GM04503 (cell line): Measurements from ENCODE around the gene HS3ST5.
"Not testable (repeated sequence)": the region's sequence is repeated elsewhere in the genome, so short reads cannot be mapped to it uniquely, and the experiment has no call there.

Experiments used
- DNase-seq: peaks from one replicate; pipeline ENCODE4 v3.0.0-alpha.2; 2012; ENCODE audit warnings: low read depth

Gene HS3ST5

DNA sequence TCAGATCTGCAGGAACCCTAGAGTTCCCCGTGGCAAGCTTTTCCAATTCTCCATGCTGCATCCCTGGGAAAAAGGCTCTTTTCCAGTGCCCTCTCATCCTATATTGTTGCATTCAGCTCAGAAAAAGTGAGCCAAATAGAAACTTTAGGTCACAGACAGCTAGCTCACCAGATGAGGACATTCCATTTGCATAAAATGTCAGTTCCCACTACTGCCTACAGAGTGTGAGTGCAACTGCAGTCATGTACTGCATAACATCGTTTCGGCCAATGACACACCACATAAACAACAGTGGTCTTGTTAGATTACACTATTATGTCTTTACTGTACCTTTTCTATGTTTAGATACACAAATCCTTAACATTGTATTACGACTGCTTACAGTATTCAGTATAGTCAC, 8.6 kb downstream of the HS3ST5 start:
- DNase-seq: no peak

DNA sequence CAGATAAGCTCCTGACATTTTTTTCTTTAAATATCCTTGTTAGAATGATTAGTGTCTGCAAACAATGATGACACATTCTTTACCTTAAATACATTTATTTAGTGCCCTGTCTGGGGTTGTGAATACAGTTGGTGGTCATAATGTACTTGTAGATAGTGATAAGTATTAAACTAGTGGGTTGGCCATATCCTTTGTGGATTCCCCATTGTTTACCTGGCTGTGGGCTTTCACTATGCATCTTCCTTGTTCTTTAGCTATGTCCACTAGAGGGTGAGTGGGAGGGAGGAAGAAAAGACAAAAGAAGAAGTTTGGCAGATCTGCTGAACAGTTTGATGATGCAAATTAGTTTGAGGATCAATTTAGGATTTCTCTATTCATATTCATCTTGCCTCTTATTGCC, 15.7 kb downstream of the HS3ST5 start:
- no peak for DNase-seq

DNA sequence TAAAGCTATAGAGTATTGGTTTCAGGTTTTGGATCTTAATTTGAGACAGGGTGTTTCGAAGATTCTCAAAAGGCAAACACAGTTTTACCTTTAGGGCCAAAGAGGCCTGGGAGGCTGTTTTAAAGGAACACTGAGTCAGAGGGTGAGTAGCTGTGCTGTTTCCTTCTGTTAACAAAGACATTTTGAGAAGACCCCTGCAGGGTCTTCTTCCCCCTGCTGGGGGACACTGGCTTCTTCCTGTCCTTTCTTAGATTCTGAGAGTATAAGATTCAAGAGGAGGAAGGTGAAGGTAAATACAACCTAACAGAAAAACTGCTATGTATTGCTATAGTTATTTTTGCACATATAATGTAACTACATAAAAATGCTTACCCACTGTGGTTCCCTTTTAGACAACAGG, 19.0 kb downstream of the HS3ST5 start:
- DNase-seq: no peak

DNA sequence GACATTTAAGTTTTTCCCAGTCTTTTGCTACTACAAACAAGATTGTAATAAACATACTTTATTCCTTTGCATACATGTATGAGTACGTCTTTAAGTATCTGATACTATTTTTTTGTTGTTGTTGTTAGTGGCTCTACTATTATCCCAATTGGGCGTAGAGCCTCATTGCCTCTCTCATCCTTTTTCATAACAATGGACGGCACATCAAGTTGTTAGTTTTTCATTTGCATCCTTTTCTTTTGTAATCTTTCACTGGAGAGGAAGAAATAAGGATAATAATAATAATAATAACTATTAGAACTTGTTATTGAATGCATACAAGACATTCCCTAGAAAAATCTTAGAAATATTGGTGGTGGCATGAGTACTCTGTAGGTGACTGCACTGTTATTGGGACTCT, 23.1 kb downstream of the HS3ST5 start:
- no peak for DNase-seq

DNA sequence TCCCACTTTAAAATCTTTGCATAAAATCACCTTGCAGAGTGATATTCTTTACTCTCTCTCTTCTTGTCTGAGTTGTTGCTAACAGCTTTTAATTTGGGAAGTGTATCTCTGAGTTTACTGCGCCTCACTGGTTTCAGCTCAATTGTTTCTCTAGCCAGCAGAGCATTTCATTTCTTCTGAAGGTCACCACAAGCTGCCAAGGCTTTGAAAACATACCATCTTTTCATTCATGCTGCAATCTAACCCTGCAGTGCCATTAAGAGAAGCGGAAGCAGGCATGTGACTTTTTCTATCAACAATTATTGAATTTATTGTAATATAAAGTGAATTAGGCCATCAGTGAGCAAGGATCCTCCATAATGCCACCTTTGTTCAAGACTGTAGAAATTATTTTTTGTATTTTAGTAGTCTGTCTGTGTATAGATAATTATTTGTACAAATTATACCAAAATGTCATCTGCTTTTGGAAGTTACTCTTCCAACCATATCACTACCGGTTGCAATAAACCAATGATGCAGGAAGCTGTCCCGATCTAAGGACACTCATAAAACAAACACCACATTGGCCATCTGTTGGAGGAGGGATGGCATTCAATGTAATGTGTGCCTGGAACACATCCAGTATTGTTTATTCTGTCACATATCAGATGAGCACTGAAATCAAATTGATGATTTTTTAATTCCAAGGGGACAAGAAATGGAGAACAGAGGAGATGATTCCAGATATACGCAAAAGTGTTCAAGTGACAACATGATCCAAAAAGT, 26.8 kb downstream of the HS3ST5 start:
- DNase-seq: no peak

DNA sequence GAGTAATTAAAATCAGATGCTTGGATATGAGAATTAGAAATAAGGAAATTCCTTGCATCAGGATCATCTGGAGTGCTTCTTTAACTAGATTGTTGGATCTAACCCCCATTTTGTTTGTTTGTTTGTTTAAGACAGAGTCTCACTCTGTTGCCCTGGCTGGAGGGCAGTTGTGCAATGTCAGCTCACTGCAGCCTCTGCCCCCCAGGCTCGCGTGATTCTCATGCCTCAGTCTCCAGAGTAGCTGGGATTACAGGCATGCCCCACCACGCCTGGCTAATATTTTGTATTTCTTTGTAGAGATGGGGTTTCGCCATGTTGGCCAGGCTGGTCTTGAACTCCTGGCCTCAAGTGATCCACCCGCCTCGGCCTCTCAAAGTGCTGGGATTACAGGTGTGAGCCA, 29.0 kb downstream of the HS3ST5 start:
- DNase-seq: not testable (repeated sequence)

DNA sequence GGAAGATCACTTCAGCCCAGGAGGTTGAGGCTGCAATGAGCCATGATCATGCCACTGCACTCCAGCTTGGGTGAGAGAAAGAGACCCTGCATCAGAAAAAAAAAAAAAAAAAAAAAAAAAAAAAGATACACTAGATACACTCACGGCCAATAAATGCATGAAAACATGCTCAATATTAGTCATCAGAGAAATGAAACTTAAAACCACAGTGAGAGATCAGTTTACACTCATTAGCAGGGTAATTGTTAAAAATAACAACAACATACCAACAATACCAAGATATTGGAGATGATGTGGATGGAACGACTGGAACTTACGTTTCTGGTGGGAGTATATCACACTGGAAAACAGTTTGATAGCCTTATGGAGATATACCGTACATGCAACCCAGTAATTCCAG, 29.9 kb downstream of the HS3ST5 start:
- DNase-seq: no peak

DNA sequence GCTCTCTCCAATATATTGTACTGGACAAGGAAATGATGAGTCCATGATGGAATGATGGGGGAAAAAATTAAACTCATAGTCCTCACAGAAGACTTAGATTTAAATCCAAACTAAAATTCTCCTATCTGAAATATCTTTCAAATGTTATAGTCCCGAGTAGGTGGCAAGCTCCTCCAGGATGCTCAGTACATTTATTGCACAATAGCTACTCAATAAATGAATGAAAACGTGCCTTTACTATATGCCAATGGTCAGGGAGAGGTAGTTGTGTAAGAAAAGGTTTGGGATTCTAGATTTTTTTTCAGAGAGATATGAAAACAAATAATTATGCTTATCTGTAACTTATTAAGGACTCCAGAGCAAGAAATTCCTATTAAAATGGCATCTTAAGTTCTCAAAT, 32.8 kb downstream of the HS3ST5 start:
- DNase-seq: no peak

DNA sequence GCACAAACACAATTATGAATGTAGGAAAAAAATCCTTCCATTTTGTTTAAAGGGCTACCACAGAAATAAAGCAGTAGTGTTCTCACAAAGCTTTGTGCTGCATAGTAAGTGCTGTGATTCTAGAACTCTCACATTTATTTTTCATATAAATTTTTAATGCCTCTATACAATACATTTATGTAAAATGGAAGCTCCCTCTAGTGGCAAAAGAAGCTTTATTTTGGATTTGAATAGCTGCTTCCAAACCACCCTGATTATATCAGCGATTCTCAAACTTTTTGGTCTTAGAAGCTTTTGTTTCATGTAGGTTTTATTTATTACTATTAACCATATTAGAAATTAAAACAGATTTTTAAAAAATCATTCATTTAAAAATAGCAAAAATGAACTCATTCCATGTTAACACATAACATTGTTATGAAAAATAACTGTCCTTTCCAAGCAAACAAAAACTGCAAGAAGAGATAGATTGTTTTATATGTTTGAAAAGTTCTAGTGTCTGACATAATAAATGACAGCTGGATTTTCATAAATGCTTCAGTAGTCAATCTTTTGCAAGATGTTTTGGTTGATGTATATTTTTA, 38.4 kb downstream of the HS3ST5 start:
- DNase-seq: no peak

DNA sequence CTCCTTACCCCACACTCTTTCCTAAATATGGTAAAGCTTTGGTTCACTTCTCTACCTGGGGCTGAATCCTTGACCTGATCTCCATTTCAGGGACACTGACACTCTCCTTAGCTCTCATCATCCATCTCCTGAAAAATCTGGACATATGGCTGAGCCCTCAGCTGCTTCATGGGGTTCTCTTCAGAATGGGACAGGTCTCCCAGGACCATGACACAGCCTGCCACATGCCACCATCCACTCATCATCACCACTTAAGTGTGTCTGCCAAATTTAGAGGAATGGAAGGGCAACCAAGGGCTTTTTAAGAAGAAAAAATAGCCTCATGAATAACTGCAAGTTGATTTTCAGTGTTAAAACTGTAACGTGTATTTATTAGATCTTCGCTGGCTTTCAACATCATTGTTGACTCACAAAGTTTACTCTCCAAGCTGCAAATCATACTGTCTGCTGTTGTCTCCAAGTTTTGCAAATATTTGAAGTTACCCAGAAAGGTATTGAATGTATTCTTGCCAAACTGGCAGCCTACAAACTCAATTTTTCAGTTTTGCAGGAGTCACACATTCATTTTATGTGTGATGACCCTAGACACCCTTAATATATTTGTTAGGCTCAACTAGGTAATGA, 41.1 kb downstream of the HS3ST5 start:
- no peak for DNase-seq

DNA sequence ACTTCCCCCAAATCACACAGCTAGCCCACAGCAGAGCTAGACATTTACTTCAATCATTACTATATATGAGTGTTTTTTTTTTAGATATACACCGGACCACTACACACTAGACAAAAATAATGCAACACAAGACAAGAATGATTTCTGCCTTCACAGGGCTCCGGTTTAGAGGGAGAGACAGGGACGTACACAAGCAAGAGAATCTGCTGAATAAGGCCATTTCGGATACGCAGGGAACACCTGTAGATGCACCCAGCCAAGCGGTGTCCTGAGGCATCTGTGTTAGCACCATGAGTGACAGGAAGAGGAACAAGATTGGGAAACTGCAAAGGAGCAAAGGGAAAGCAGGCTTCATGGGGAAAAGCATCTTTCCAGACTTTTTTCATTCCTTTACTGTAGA, 45.7 kb downstream of the HS3ST5 start:
- DNase-seq: no peak

DNA sequence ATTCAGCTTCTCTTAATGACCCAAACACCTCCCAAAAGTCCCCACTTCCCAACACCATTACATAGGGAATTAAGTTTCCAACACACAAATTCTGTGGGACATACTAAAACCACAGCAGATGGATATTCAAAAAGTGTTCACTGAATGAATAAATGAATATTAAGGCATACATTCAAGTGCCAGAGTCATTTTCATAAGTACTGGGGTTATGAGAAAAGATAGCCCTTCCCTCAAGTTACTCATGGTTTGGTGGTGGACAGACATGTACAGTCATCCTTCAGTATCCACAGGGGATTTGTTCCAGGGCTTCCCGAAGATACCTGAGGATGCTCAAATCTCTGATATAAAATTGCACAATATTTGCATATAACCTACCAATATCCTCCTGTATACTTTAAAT, 50.4 kb downstream of the HS3ST5 start:
- no peak for DNase-seq

DNA sequence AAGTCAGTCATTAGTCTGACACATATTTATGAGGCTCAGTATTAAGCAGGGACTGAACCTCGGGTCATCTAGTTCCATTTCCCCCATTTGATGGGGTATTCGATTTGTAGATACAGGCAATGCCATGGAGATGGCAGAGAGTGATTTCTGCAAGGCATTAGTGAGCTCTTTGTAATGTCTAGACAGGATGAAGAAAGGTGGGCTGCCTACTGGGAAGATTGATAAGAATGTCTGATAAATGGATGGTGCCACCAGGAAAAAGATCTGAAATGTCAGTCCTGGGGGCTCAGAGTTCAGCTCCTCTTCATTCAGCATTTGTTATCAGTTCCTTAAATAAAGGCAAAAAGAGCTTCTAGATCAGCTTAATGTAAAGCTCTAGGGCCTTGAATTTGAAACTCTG, 51.4 kb downstream of the HS3ST5 start:
- no peak for DNase-seq

DNA sequence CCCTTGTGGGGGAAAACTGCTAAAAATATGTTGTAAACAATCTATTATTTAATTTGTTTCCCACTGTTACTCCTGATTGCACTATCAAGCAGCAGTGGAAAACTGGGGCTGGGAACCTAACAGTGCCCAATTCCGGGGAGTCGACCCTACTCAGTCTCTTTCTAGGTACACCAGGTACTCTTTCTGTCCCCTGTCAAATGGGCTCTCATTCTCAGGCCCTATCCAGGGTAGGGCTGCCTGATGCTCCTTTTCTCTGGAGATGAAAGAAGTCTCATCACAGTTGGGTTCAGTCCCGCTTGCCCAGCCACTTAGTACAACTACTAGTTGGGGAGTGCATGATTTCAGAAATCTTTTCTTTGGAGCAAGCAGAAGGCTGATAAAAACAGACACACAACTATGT, 52.0 kb downstream of the HS3ST5 start:
- DNase-seq: no peak

DNA sequence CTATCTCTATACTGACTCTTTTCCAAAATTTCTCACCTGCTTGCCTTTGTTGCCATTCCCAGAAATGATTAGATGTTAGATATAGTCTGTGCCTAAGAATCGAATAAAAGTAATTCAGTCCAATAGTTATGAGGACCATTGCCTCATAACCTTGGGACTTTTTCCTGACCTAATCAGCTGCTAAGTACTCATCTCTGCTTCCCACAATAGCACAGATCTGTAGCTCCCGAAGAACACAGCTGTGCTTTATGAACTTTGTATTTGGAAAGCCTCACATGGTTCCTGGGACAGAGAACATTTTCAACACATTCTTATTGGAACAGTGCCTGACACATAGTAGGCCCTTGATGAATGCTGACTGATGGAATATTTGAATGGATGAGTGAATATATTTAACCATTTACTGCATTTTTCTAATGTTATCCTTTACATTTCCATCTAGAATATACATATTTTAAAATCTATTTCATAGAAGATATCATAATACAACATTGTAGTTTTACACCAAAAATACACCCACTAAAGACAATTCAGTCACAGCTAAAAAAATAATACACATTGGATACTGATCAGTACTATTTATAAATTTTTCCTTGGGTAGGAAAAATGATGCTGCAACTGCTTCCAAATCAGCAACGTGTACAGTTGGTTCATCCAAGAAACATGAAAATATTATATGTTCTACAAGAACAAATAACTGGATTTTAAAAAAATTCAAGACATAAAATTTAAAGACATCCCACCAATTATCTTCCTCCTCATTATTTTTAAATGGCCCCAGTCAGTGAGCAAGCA, 53.9 kb downstream of the HS3ST5 start:
- DNase-seq: no peak

DNA sequence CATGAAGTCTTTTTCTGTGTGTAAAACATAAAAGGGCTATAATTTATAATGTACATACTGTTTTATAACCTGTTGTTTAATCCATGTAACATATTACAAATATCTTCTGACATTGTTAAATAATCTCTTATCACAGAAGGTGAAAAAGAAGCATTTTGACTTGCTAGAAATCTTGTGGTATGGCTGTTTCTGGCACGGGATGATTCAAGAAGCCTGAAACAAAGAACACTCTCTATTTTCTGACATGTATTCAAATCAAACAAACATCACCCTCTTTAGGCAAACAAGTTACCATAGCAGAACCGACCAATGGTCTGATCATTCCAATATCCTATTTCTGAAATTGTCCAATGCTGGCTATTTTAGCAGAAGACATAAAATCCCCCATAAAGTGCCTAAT, 55.4 kb downstream of the HS3ST5 start:
- DNase-seq: no peak

DNA sequence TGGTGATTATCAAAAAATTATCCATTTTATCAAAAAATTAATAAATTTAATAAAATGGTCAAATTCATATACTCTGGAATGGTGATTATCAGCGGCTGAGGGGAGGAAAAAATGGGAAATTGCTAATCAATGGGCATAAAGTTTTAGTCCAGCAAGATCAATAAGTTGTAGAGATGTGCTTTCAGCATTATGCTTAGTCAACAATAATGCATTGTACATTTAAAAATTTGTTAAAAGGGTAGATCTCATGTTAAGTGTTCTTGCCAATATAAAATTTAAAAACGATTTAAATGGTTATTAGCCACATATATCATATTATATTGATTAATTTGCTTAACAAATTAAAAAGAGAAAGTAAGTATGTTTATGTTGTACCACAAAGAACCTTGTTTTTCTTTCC, 56.6 kb downstream of the HS3ST5 start:
- no peak for DNase-seq

DNA sequence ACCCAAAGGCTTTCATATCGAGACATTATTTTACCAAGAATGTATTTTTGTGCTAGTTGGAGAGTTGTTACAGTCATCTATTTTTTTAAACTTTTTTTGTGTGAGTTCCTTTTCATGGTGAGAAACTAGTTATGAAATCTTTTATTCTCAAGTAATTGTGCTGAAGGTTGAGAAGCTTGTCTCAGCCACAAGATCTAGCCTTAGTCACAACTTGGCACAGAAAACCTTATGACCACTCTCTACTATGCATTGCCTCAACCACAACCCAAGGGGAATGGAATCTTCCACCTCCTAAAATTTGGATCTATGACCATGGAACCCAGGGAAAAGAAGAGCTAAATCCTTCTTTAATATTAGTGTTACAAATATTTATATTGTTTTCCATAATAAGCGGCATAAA, 58.5 kb downstream of the HS3ST5 start:
- no peak for DNase-seq

DNA sequence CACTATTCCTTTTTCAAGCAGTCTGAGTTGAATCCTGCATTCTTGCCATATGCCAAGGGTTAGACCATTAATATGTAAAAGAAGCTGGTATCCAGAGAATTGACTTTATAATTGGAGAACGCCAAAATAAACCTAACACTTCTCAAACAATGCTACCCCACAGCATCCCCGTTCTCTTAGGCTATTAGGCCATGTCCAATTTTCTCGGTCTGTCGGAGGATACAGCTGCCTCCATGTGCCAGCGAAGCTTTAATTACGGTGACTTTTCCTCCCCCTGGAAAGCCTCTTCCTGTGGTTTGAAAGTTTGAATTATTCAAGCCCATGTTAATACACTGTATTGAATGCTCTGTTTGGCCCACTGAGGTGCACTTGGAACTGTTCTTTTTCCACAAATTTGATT, 60.5 kb downstream of the HS3ST5 start:
- DNase-seq: no peak

DNA sequence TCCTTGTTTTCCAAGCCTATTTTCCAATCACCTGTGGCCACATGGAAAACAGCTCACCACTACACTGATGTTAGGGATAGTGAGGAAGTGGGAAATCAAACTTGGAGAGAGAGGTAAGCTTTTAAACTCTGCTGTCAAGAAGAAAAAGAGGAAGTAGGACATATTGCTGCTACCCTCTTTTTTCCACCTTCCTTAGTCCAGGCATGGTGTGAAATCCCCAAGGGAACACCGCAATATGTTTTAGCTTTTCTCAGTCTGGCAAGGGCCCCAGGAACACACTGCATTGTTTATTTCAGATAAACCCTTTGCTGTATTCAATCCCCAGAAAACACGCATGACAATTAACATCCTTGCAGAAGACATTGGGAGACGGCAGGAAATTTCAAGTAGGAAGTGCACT, 61.3 kb downstream of the HS3ST5 start:
- no peak for DNase-seq

DNA sequence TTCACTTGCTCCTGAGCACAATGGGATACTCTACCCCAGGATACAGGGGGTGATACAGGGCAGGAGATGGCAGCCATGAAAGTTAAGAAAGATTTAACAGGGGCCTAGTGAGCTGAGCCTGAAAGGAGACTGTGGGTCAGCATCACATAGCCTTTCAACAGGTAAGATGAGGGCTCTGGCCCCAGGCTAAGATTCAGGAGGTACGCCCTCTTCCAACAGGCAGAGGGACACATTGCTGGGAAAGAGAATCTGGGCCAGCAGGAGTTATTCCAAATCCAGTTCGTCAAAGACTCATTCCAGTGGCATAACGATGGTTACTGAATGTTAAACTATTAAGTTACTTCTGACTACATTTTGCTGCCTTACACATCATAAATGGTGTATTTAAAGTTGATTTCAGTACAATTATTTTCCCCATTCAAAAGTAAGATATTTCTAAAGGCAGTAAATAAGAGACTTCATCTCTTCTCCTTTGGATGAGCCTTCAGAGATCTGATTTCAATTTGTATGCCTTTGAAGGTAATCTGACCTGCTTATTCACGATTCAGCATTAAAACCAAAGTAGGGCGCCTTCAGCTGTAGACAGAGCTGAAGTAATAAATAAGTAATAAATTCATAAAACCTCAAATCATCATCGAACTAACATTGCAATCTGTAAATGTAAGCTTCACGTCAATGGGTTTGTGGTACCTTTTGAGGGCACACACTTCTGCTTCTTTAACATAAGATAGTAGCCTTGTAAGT, 62.4 kb downstream of the HS3ST5 start:
- no peak for DNase-seq

DNA sequence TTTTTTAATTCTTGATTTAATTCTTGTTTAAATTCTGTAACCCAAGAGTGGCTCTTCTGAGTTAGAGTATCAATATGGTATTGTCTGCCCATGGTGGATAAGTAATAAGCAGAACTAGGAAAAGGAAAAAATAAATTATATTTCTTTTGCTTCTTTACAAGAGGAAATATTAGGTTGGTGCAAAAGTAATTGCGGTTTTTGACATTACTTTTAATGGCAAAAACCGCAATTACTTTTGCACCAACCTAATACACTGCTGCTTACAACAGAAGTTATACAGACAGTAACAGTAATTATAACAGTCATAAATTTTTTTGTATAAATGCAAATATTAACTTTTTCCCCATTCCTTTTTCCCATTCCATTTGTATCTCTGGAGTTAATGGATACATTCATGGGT, 65.6 kb downstream of the HS3ST5 start:
- DNase-seq: no peak
